Left cardiac atrium (tissue), 4 donors: ENCODE results near the gene NPY4R. TPM values are rescaled to one million over a fixed set of nuclear protein-coding genes. Genes with fewer than 3 reads are reported as not detected.
A peak's percentile ranks its signal among the peaks of the same experiment; 100 is the strongest.
"Not testable (repeated sequence)": the region's sequence is repeated elsewhere in the genome, so short reads cannot be mapped to it uniquely, and the experiment has no call there.

Experiments
- ATAC-seq, 2 donors: fragments of 200-7000 bp; cut with Tn5 transposase; one replicate each; pipeline ENCODE4 v1.9.1; 2020; ENCODE audit warnings: mild to moderate bottlenecking in 2 of 2, moderate library complexity in 2 of 2
- DNase-seq: peaks from one replicate; pipeline ENCODE4 v3.0.0-alpha.2; 2020
- intact Hi-C, 2 donors: fragments of 100-400 bp; cut with DNase I; formaldehyde crosslinking; loops; one replicate each; pipeline versions ENCODE4 v1.14.1 to v1.15.1; 2022 to 2023
- long read RNA-seq: library from polyadenylated mRNA; unstranded; transcript quantifications from one replicate; pipeline ENCODE4 v2.0.0, GENCODE V29; 2021
- total RNA-seq, 2 donors: library from RNA; stranded (reverse); fragmentation: NEBNext Ultra II Directional; extraction: Animal tissue kit (Norgen Biotek cat#: 25700); gene quantifications; one replicate each; pipeline ENCODE4 v1.2.1, GENCODE V29; 2021
- donor health status: DM: no; HTN: yes; CAD: no.
- donor health status: DM: no; HTN: yes; CAD: no; lungs with severe emphysema.
- donor health status: DM: yes; HTN: yes; CAD: no.
- donor health status: Dilated cardiomyopathy.

NPY4R gene, protein sequence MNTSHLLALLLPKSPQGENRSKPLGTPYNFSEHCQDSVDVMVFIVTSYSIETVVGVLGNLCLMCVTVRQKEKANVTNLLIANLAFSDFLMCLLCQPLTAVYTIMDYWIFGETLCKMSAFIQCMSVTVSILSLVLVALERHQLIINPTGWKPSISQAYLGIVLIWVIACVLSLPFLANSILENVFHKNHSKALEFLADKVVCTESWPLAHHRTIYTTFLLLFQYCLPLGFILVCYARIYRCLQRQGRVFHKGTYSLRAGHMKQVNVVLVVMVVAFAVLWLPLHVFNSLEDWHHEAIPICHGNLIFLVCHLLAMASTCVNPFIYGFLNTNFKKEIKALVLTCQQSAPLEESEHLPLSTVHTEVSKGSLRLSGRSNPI
- under 1 TPM in 1 of 2 donors, not detected in 1; 0.58 TPM for total RNA-seq
- long read RNA-seq = 0 reads

DNA sequence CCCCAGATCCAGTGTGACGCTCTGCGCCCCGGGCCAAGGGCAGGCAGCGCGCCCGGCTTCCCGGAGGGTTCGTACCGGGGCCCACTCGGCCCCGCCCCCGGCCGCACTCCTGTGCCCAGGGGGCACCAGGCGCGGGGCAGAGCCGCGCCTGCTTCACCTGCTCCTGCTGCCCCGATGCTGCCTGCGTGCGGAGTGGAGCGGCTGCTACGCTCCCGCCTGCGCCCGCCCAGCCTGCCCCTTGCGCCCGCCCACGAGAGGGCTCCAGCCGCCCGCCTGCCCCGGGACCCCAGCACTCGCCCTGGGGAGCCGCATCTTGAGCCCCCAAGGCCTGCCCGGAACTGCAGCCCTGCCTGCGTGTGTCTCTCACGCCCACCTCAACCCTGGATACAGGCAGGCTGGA lies at the start of gene NPY4R:
TSS of gene NPY4R (minus strand) at position 194 of the 400 bp plus-strand sequence. CDS start 3,323 bp downstream, outside the sequence.
- DNase-seq, intact Hi-C loops: not testable (repeated sequence)
- peak; percentile 9 to 52 for ATAC-seq

DNA sequence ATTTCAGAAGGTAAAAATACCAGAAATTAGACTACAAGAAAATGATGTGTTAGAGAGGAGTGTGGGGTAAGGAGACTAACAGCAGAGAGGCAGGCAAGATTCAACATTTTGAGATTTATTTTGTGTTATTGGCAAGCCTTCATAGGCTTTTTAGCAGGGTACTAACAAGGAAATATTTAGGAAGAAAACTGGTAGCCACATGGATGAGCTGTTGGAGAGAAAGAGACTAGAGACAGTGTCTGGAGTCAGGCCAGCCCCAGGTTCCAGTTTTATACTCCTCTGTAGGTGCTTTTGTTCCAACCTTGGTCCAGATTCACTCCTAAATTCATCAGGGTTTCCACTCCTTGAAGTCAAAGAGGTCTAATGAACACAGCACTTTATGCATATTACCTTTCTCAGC lies 49.6 kb upstream of the NPY4R start:
- ATAC-seq = no peak
- no peak for DNase-seq
- intact Hi-C loops = no loop called here

GRCh38 chr10:46514899-46515298 lies 49.1 kb upstream of the NPY4R start:
- DNase-seq = no peak
- intact Hi-C loops = no loop called here

GRCh38 chr10:46514431-46514861 lies 48.7 kb upstream of the NPY4R start:
- no peak for DNase-seq
- ATAC-seq = no peak
- intact Hi-C loops = no loop called here

More at GRCh38 chr10:46514899-46515298, 49.1 kb upstream of the NPY4R start:
- no peak for ATAC-seq

GRCh38 chr10:46513333-46513732 lies 47.6 kb upstream of the NPY4R start:
- intact Hi-C loops, DNase-seq, ATAC-seq: not testable (repeated sequence)

DNA sequence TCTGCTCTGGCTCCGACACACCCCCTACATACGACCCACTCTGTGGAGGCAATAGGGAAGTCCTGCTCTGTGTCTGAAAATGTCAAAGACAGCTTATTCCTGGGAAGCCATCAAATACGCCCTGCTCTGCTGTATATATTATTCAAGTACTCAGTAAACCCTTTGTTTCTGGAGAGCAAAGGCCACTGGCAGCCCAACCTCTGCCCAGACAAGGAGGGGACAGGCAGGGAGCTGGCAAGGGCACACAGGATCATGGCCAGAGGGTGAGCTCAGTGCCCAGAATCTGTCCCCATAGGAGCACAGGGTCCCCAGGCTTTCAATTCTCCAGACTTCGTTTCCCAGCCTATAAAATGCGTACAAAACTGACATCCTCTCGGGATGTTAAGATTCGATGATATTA lies 47.0 kb upstream of the NPY4R start:
- DNase-seq, intact Hi-C loops, ATAC-seq: not testable (repeated sequence)

- ATAC-seq, DNase-seq, intact Hi-C loops: not testable (repeated sequence)
Measured at GRCh38 chr10:46512002-46512401, 46.2 kb upstream of the NPY4R start.

DNA sequence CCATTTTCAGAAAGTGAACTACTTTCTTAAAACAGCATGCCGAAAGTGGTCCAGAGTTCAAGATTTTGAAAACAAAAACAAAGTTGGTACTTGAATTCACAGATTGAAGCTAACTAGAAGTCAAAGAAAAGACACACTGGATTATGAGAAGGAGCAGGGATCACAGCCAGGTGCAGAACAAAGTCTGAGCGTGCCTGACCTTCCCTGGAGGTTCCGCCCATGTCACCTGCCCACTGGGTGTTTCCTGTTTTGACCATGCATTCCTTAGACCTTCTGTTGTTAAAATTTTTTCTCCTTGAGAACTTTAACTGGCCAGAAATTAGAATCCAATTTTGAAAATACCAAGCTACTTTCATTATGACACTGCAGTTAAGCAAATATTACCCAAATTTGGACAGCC lies 34.2 kb upstream of the NPY4R start:
- ATAC-seq, DNase-seq, intact Hi-C loops: not testable (repeated sequence)

DNA sequence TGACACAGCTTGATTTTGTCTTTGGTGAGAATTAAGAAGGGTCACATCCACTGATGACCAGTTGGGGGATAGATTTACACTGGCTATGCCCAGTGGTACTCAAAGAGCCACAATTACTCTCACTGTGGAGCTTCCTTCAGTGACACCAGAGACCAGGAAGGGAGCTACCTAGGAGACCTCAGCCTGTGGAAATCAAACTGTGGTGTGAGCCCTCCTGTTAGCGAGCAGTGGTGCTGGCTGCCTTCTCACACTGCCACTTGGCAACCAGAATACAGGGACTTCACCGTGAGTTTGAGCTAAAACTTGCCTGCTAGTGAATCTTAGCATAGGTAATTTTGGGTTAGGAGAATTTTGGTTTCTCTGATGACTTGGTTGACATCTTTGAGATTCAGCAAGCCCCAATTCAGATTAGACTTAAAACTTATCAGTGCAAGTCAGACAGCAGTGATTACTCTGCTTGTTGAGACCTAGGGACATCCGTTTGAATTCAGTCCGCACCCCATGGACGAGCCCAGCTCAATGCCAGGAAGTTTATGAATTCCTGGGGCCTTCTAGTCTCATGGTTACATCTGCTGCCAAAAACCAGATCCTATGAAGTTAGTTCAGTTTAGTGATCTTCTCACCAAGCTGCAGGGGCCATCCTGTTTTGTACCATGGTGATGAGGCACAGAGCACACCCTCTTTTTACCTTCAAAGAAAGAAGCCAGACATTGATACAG lies 33.4 kb upstream of the NPY4R start:
- ATAC-seq, intact Hi-C loops, DNase-seq: not testable (repeated sequence)

- ATAC-seq, intact Hi-C loops, DNase-seq: not testable (repeated sequence)
Measured at GRCh38 chr10:46497878-46498277, 32.1 kb upstream of the NPY4R start.

DNA sequence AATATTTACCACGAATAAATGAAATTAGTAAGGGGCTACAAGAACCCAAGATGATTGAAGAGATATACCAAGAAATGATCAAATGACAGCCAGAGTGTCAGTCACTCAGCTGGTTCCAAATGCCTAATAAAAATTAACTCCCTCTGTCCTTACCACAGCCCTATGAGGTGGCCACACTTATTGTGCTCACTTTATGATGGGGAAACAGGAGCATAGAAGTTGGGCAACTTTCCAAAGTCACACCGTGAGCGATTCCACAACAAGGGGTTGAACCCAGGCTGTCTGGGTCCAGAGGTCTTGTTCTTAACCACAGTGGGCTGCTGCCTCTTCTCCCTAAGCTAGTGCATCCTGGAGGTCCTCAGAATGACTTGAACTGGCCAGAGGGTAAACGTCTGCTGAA lies 31.6 kb upstream of the NPY4R start:
- DNase-seq, ATAC-seq, intact Hi-C loops: not testable (repeated sequence)

- ATAC-seq, DNase-seq, intact Hi-C loops: not testable (repeated sequence)
Measured at GRCh38 chr10:46491364-46492114, 25.8 kb upstream of the NPY4R start.

- ATAC-seq, intact Hi-C loops, DNase-seq: not testable (repeated sequence)
Measured at GRCh38 chr10:46490285-46490684, 24.5 kb upstream of the NPY4R start.

DNA sequence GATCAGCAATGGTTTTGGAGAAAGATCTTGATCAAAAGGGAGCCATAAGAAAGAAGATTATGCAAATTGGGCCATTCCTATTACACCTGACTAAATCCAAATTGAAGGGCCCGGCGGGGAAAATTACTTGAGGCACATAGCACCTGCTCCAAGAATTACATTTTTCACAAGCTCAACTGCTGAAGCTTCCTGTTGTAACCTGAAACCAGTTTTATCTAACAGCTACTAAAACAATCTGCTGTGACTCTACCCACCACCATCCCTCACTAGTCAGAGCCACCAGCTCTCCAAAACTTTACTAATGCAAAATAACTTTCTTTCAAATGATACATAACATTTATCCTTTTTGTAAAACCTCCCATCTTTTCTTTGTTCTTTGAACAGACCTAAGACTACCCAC lies 20.7 kb upstream of the NPY4R start:
- intact Hi-C loops, DNase-seq, ATAC-seq: not testable (repeated sequence)

DNA sequence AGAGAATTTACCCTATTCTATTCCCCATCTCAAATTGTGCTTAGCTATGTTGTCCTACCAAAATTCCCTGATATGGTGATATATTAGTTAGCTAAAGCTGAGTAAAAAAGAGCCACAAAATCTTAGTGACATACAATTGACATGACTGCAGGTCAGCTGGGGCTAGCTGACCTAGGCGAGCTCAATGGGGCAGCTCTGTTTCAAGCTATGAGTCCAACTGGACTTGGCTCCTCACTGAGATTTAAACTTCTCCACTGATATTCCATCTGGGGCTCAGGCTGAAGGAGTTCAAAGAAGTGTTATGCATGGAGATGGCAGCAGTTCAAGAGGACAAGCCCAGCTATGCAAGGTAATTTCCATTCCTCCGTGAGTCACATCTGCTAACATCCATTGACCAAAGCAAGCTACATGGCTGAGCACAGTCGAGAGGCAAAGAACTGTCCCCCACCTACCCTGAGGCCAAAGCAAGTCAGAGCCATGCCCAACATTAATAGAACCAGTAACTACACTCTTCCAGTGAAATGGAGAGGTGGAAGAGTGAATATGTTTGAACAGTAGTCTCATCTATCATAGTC lies 9.1 kb upstream of the NPY4R start:
- intact Hi-C loops, ATAC-seq: not testable (repeated sequence)

DNA sequence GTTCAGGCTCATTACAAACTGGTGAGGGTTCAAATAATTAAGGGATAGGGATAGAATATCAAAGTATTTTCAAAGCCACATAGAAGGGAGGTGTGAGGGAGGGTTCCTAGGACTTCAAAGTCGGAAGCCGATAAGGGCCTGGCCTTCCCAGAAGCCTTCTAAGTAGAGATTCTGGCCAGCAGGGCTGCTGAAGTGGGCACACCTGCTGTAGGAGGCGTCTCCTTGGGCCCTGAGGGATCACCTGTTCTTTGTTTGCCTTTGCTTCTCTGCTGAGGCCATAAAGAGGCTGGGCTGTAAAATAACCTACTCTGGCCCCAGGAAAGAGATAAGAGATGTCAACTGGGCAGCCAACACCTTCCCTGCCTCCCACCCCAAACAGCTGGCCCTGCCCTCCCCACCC lies 8.0 kb upstream of the NPY4R start:
- DNase-seq, intact Hi-C loops: not testable (repeated sequence)

More for the DNA sequence above, 9.1 kb upstream of the NPY4R start:
- DNase-seq = not testable (repeated sequence)

GRCh38 chr10:46470134-46470533 lies 4.4 kb upstream of the NPY4R start:
- ATAC-seq, intact Hi-C loops, DNase-seq: not testable (repeated sequence)

More for the DNA sequence above, 8.0 kb upstream of the NPY4R start:
- ATAC-seq = not testable (repeated sequence)

DNA sequence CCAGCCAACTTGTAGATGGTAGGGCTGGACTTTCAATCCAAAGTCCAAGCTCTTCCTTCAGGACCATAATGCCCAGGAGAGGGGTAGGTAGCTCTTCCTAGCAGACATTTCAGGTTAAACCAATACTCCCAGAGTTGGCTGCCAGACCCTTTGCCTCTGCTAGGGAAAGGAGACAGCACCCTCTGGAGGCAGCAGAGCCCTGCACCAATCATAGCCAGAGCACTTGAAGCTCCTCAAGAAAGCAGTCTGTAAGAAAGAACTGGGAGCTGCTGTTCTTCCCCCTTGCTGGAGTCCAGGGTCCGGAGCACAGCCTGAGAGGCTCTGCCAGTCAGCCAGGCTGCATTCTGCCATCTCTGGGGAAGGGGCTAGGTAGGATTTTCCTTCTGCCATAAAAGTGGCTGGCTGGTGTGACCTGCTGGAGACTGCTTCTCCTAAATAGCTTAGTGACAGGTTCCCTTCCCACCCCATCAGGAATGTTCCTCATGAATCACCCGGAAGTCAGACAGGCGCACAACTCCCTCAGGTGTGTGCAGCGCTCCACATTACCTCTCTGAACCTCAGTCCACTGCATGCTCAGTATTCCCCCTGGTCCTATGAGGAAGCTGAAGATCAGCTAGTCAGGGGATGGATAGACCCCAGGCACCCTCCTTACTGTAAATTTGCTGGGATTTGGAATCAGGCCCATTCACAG lies 2.5 kb upstream of the NPY4R start:
- DNase-seq, intact Hi-C loops: not testable (repeated sequence)
- ATAC-seq = peak; percentile 77 to 85
